Renal cortex interstitium (tissue), 15 donors: ENCODE measurements around the gene CALML6. TPM values are rescaled to one million over a fixed set of nuclear protein-coding genes. Genes with fewer than 3 reads are reported as not detected.
"Not testable (repeated sequence)": the region's sequence is repeated elsewhere in the genome, so short reads cannot be mapped to it uniquely, and the experiment has no call there.

Experiments
- DNase-seq, 11 donors: peaks; one replicate each; pipeline ENCODE4 v3.0.0-alpha.2; 2013; ENCODE audit warnings: low read depth in 9 of 11, low spot score in 4 of 11; ENCODE audit errors: extremely low read depth in 1 of 11
- long read RNA-seq, 16 experiments: transcript quantifications; one replicate each; lab custom pipeline, GENCODE V29; 2026
- polyA plus RNA-seq, 3 donors: library from polyadenylated mRNA; unstranded; fragments of 120-200 nt; gene quantifications; one replicate each; pipeline ENCODE4 v1.2.1, GENCODE V29; 2013; ENCODE audit not compliant: insufficient read length in 3 of 3

The CALML6 gene
- polyA plus RNA-seq = under 1 TPM; 0.36 to 0.73 (median 0.72) TPM
- long read RNA-seq, donor 1 = 0 reads
- long read RNA-seq, donor 2 = 0 reads
- long read RNA-seq, donor 3 = 0 reads
- long read RNA-seq, donor 4 = 0 reads
- long read RNA-seq, donor 5 = 0 reads
- long read RNA-seq, donor 6 = 0 reads
- long read RNA-seq, donor 7 = 0 reads
- long read RNA-seq, donor 8 = 0 reads
- long read RNA-seq, donor 9 = 0 reads
- long read RNA-seq, donor 10 = 0 reads
- long read RNA-seq, donor 11 = 0 reads
- long read RNA-seq, donor 12 = 0 reads
- long read RNA-seq, donor 13 = 0 reads
- long read RNA-seq, donor 14 = 0 reads
- long read RNA-seq, donor 15 = 0 reads
- long read RNA-seq, donor 16 = 0 reads

- no peak for DNase-seq
Observed at GRCh38 chr1:1914971-1915692, at the start of gene CALML6. TSS of gene CALML6 (plus strand) at chr1:1915260. CDS start at chr1:1915281, 21 bp downstream.

GRCh38 chr1:1867164-1867563, 47.9 kb upstream of the CALML6 start:
- DNase-seq = no peak

- no peak for DNase-seq
Observed at GRCh38 chr1:1869469-1869868, 45.6 kb upstream of the CALML6 start.

GRCh38 chr1:1872329-1872994, 42.6 kb upstream of the CALML6 start:
- DNase-seq = no peak

GRCh38 chr1:1873186-1873585, 41.9 kb upstream of the CALML6 start:
- no peak for DNase-seq

- no peak for DNase-seq
Observed at GRCh38 chr1:1874901-1875300, 40.2 kb upstream of the CALML6 start.

GRCh38 chr1:1875932-1876331, 39.1 kb upstream of the CALML6 start:
- no peak for DNase-seq

GRCh38 chr1:1876335-1876930, 38.6 kb upstream of the CALML6 start:
- DNase-seq = no peak

GRCh38 chr1:1877865-1878436, 37.1 kb upstream of the CALML6 start:
- DNase-seq = no peak

GRCh38 chr1:1879942-1880341, 35.1 kb upstream of the CALML6 start:
- no peak for DNase-seq

- DNase-seq = no peak
Observed at GRCh38 chr1:1880617-1881312, 34.3 kb upstream of the CALML6 start.

- no peak for DNase-seq
Observed at GRCh38 chr1:1881727-1882126, 33.3 kb upstream of the CALML6 start.

- no peak for DNase-seq
Observed at GRCh38 chr1:1883092-1883873, 31.8 kb upstream of the CALML6 start.

GRCh38 chr1:1883890-1884289, 31.2 kb upstream of the CALML6 start:
- DNase-seq = not testable (repeated sequence)

GRCh38 chr1:1889090-1889750, 25.8 kb upstream of the CALML6 start:
- DNase-seq = no peak

- peak in 1 of 11 donors; percentile 28 for DNase-seq
Observed at GRCh38 chr1:1889847-1890505, 25.1 kb upstream of the CALML6 start.
